ENCODE data around the gene DLX6.
A peak's percentile ranks its signal among the peaks of the same experiment; 100 is the strongest.
"Not testable (repeated sequence)": the region's sequence is repeated elsewhere in the genome, so short reads cannot be mapped to it uniquely, and the experiment has no call there.

Gene DLX6

GRCh38 chr7:97024209-97025129 lies 19.1 kb downstream of the DLX6 start, which contains the start of gene DLX5:
TSS of gene DLX5 (minus strand) at chr7:97024831. CDS start at chr7:97024623, 208 bp downstream.
- H3K27me3 Mint-ChIP-seq, result peaks cover 88% of the 10 kb centered on the region
- ATAC-seq, result no peak
- H3K4me3 Mint-ChIP-seq, result peak within 1 kb of the TSS; percentile 30
- no peaks in the 10 kb centered on the region for H3K9me3 Mint-ChIP-seq
- peaks cover 36% of the 10 kb centered on the region for H3K4me1 Mint-ChIP-seq
- H3K36me3 Mint-ChIP-seq, result no peaks in the 10 kb centered on the region
- no peak within 1 kb of the TSS for H3K27ac Mint-ChIP-seq

- peaks cover 36% of the 10 kb centered on the region for H3K4me1 Mint-ChIP-seq
- no peak overlapping the region for H3K27ac Mint-ChIP-seq
- H3K36me3 Mint-ChIP-seq, result no peaks in the 10 kb centered on the region
These were observed 19.8 kb downstream of the DLX6 start for GRCh38 chr7:97025130-97025499.

GRCh38 chr7:97025983-97026714 lies 20.8 kb downstream of the DLX6 start:
- Mint-ChIP-seq H3K4me3 (peak overlapping the region; percentile 21), H3K27me3 (peaks cover 76% of the 10 kb centered on the region), H3K36me3 (no peaks in the 10 kb centered on the region), H3K9me3 (no peaks in the 10 kb centered on the region), H3K27ac (no peak overlapping the region), H3K4me1 (peaks cover 36% of the 10 kb centered on the region)
- ATAC-seq, result no peak

More at GRCh38 chr7:97025130-97025499, 19.8 kb downstream of the DLX6 start:
- Mint-ChIP-seq H3K27me3 (peaks cover 84% of the 10 kb centered on the region), H3K9me3 (no peaks in the 10 kb centered on the region), H3K4me3 (no peak overlapping the region)
- ATAC-seq, result no peak

GRCh38 chr7:97026715-97027426 lies 21.5 kb downstream of the DLX6 start:
- no peaks in the 10 kb centered on the region for H3K36me3 Mint-ChIP-seq
- no peak overlapping the region for H3K27ac Mint-ChIP-seq
- H3K27me3 Mint-ChIP-seq, result peaks cover 71% of the 10 kb centered on the region
- peaks cover 36% of the 10 kb centered on the region for H3K4me1 Mint-ChIP-seq
- ATAC-seq, result peak; percentile 20
- H3K4me3 Mint-ChIP-seq, result peak overlapping the region; percentile 50
- H3K9me3 Mint-ChIP-seq, result no peaks in the 10 kb centered on the region

DNA sequence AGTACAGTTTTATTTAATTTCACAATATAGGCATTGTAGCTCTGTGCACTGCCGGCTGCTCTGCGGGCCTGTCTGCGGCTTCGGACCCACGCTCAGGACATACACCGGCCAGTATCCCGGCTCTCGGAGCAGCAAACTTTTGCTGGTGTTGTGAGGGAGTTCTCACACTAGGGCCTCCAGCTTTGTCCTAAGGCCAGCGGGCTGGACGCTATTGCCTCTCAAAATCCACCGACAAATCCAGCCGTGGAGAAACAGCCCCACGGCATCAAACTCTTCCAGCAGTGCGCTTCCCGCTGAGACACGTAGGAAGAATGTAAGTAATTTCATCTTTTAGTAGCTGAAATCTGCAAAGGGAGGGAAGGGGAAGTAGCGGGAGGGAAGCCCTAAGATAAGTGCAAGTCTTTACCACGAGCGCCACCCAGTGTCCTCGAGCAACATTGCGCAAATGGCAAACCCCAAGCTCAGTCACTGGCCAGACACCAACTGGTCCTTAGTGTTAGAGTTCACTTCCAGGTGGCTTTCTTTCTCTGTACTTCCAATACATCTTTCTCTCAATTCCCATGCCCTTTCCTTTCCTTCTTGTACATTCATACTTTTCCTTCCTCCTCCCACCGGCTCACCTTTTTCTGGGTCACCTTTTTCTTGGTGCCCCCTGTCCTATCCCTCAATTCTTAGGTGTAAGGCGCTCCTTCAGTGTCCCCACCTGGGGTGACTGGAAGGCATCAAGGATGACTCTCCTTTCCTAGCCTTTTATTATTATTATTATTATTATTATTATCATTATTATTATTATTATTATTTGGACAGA lies 22.3 kb downstream of the DLX6 start:
- Mint-ChIP-seq H3K27me3 (peaks cover 64% of the 10 kb centered on the region), H3K36me3 (no peaks in the 10 kb centered on the region), H3K9me3 (no peaks in the 10 kb centered on the region), H3K4me3 (peak overlapping the region; percentile 50), H3K4me1 (peaks cover 36% of the 10 kb centered on the region), H3K27ac (no peak overlapping the region)
- ATAC-seq, result peak; percentile 80

GRCh38 chr7:97034213-97034852 lies 29.0 kb downstream of the DLX6 start:
- H3K27me3 Mint-ChIP-seq, H3K36me3 Mint-ChIP-seq, H3K4me1 Mint-ChIP-seq, H3K9me3 Mint-ChIP-seq, H3K27ac Mint-ChIP-seq, H3K4me3 Mint-ChIP-seq: not testable (repeated sequence)
- peak; percentile 24 for ATAC-seq

DNA sequence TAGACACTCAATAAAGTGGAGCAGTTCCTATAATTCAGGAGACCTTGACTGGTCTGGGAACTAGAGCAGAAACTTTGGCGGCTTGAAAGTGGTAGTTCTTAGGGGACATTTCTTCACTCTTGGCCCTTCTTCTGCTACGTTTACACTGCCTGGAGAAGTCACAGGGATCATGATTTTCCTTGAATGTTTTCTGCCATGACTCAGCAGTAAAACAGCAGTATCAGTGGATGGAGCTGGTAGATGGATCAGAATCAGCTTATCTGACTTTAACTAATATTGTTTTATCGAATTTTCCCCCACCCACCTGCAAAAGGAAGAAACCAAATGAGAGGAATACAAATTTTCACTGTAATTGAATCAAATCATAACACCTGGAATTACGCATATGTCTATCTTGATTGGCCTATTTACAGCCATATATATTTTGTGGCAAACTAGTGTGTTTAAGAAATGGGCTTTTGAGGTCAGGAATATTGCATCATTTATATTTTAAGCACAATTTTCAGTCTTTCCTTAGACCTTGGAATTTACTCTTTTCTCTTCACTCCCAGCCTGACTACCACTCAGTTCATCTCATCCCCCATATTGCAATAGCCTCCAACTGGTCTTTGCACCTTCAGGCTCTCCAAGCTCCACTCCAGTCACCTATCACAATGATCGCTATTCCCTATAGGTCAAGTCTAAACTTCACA lies 34.2 kb downstream of the DLX6 start:
- H3K4me1 Mint-ChIP-seq, result no peaks in the 10 kb centered on the region
- ATAC-seq, result no peak
- H3K27ac Mint-ChIP-seq, result no peak overlapping the region
- no peaks in the 10 kb centered on the region for H3K36me3 Mint-ChIP-seq
- no peak overlapping the region for H3K4me3 Mint-ChIP-seq
- H3K9me3 Mint-ChIP-seq, result no peaks in the 10 kb centered on the region
- H3K27me3 Mint-ChIP-seq, result peaks cover 30% of the 10 kb centered on the region

DNA sequence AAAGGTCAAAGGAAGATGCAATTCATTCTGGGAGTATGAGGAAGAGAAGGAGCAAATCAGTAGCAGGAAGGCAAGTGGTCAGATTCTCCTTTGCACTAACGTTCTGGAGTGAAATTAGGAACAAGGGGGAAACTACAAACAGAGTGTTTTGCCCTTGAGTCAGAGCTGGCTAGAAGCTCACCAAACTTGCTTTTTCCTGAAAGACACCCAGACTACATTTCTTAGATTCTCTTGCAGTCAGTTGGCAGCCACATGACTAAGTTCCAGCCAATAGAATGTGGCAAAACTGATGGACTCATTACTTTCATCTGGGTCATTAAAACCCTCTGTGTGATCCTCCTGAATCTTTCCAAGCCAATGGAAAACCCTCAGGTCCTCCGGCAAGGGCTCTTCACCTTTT lies 37.9 kb downstream of the DLX6 start:
- Mint-ChIP-seq H3K4me1 (no peaks in the 10 kb centered on the region), H3K27ac (no peak overlapping the region), H3K27me3 (peaks cover 41% of the 10 kb centered on the region), H3K36me3 (no peaks in the 10 kb centered on the region), H3K4me3 (no peak overlapping the region), H3K9me3 (no peaks in the 10 kb centered on the region)
- ATAC-seq, result no peak
